ENCODE measurements around the gene MEGF11. TPM values are rescaled to one million over a fixed set of nuclear protein-coding genes. Genes with fewer than 3 reads are reported as not detected.

MEGF11 gene
- total RNA-seq, 1 experiment from 2014 or later, result 1.2 TPM

- no CpG with 5 or more reads among the region's 2 CpGs for WGBS (ENCODE audit: extremely low coverage, insufficient read length, low lambda C conversion rate)
Measured at GRCh38 chr15:65912235-65912634, 341.3 kb downstream of the MEGF11 start.

More at GRCh38 chr15:65912235-65912634, 341.3 kb downstream of the MEGF11 start:
- Histone ChIP-seq H3K9ac (ENCODE audit: extremely low read depth, insufficient read length, low read length) (no peak overlapping the region), H4K91ac (ENCODE audit: insufficient read length, low read depth, low read length) (no peak overlapping the region), H3T11ph (ENCODE audit: low read length) (no peak overlapping the region), H2BK20ac (ENCODE audit: low read depth, low read length, poor library complexity, severe bottlenecking) (no peak overlapping the region), H3K23me2 (ENCODE audit: insufficient read length, low read depth, low read length, poor library complexity, severe bottlenecking) (no peaks in the 10 kb centered on the region), H2AK5ac (ENCODE audit: insufficient read length, low read length) (no peak overlapping the region), H3K27me3 (ENCODE audit: insufficient read depth, low read length) (no peaks in the 10 kb centered on the region), H2AFZ (ENCODE audit: low read length) (no peak overlapping the region), H3K4ac (ENCODE audit: low read depth, low read length) (no peak overlapping the region), H3K14ac (ENCODE audit: insufficient read depth, low read length) (no peak overlapping the region), H3K18ac (ENCODE audit: insufficient read length, low read depth, low read length) (no peak overlapping the region), H3K79me1 (ENCODE audit: insufficient read depth, low read depth, low read length, poor library complexity, severe bottlenecking) (no peaks in the 10 kb centered on the region), H3K23ac (ENCODE audit: insufficient read length, low read depth, low read length) (no peak overlapping the region), H3K4me1 (ENCODE audit: insufficient read depth, low read length) (no peaks in the 10 kb centered on the region), H4K5ac (ENCODE audit: insufficient read length, low read depth, low read length) (no peak overlapping the region), H2BK12ac (ENCODE audit: insufficient read length, low read depth, low read length) (no peak overlapping the region), H3K4me2 (ENCODE audit: insufficient read depth, insufficient read length, low read length) (no peak overlapping the region), H3K9me3 (ENCODE audit: control insufficient read depth, low read depth, low read length) (no peaks in the 10 kb centered on the region), H4K8ac (replicated peaks; ENCODE audit: insufficient read length, low read depth, low read length) (no peak overlapping the region), H2BK120ac (ENCODE audit: low read depth, low read length, poor library complexity, severe bottlenecking) (no peak overlapping the region), H3K27ac (ENCODE audit: insufficient read length, low read depth, low read length) (no peak overlapping the region), H2BK15ac (ENCODE audit: low read depth, low read length) (no peak overlapping the region), H3K56ac (ENCODE audit: insufficient read length, low read depth, low read length) (no peak overlapping the region), H2BK5ac (ENCODE audit: insufficient read length, low read length) (no peak overlapping the region), H4K20me1 (ENCODE audit: control insufficient read depth, insufficient read depth, insufficient read length) (no peaks in the 10 kb centered on the region), H3K79me2 (ENCODE audit: insufficient read depth, low read length) (no peaks in the 10 kb centered on the region)
- Mint-ChIP-seq H3K27me3 (ENCODE audit: low read depth) (no peaks in the 10 kb centered on the region), H3K4me3 (no peak overlapping the region), H3K9me3 (no peaks in the 10 kb centered on the region), H3K27ac (no peak overlapping the region), H3K36me3 (ENCODE audit: insufficient read depth in 1 of 3, low read depth in 3 of 3) (peaks cover 0 to 5% (median 4%) of the 10 kb centered on the region in 3 experiments; a peak in 3 of 7 replicates), H3K4me1 (peaks cover 14 to 18% of the 10 kb centered on the region in 2 experiments)
- no peak for DNase-seq
- no peak for TF ChIP-seq CTCF (conservative IDR thresholded peaks at IDR 0.05)
